GM19395 (cell line): ENCODE data around the gene SCAF1.

Source experiments
- ATAC-seq: cut with Tn5 transposase; IDR thresholded peaks from one replicate; pipeline ENCODE4 v1.9.1; 2021; ENCODE audit warnings: mild to moderate bottlenecking, moderate library complexity; ENCODE audit not compliant: unreplicated experiment

Gene SCAF1

GRCh38 chr19:49684251-49684982 lies 42.4 kb downstream of the SCAF1 start:
- no peak for ATAC-seq

- ATAC-seq: no peak
Measured at GRCh38 chr19:49684983-49685553, 43.1 kb downstream of the SCAF1 start.

GRCh38 chr19:49685845-49686332 lies 43.9 kb downstream of the SCAF1 start:
- no peak for ATAC-seq

DNA sequence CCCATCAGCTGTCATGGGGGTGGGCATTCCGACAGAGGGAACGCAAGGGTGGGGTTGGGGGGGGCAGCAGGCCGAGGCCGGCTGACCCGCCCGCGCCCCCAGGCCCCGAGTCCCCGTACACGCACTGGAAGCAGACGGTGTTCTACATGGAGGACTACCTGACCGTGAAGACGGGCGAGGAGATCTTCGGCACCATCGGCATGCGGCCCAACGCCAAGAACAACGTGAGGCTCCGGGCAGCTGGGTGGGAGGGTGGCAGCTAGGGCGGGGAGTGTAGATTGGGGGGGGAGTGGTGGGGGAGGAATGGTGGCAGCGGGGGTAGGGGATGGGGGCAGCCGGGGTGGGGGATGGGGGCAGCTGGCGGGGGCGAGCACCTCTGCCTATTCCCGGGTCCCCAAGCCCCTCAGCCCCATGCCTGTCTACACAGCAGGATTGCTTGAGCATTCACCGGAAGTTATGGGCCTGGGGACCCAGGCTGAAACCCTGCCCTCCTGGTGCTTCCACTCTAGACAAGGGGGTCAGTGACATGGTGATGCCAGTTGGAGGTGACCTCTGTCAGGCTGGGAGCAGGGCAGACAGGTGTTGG lies 44.6 kb downstream of the SCAF1 start:
- ATAC-seq: no peak

GRCh38 chr19:49687150-49687549 lies 45.1 kb downstream of the SCAF1 start:
- ATAC-seq: no peak

DNA sequence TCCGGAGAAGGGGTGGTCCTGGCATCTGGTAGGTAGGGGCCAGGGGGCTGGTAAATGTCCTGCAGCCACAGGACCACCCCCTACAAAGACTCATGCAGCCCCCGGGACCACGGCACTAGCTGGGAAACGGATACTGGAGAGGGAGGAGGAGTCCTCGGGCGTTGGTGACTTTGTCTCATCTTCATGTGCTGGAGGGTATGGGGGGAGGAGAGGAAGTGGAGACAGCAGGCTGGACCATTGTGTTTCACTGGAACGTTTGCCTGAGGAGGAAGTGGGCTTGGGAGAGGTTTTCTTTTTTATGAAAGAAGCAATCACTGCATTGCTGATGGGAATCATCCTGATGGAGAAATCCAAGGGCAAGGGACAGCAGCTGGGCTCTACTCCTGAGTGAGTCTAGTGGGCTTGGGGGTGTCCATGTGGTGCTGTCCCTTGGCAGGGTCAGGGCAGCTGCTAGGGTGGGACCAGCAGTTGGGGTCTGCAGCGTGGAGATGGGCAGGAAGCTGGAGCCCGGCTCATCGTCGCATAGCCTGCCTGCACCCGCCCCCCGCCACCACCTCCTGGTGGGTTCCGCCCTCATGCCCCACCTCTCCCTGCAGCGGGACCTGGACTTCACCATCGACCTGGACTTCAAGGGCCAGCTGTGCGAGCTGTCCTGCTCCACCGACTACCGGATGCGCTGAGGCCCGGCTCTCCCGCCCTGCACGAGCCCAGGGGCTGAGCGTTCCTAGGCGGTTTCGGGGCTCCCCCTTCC lies 45.7 kb downstream of the SCAF1 start:
- no peak for ATAC-seq

GRCh38 chr19:49688531-49689132 lies 46.6 kb downstream of the SCAF1 start:
- ATAC-seq: no peak

DNA sequence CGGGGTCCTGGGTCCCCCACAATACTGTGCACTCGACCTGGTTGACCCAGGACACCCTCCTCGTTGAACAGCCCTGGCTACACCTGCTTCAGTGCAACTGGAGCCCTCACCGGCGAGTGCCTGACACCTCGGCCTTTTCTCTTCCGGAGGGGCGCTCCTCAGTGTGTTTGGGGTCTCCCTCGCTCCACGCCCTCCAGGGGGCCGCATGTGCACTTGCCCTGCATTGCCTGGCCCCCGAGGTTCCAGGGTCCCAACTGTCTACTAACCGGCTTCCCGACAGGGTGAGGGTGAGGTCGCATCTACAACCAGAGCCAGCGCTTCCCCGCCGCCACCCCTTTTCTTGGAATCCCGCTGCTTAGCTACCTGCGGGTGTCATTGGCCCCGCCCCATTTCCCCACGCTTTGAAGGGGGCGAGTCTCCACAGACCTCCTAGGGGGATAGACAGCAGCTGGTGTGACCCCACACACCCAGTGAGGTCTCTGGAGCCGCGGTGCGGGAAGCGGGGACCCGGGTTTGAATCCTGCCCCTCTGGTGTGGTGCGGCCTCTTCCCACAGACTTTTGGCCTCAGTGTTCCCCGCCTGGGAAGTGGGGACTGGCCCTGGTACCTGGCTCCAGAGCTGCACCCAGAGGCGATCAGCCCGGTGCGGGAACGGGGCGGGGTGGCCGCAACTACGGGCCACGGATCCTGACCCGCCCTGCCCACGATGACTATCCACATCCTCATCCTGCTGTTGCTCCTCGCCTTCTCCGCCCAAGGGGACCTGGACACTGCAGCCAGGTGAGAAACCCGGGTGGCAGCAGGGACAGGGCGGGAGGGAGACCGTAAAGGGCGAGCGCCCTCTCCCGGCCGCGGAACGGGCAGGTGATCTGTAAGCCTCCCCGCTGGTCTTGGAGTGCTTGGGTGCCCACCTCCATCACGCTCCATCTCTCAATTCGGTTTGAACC lies 47.4 kb downstream of the SCAF1 start, which contains the start of gene ADM5:
ADM5 (plus strand) TSS at position 462 of the 946 bp plus-strand sequence; CDS start at position 706, 244 bp downstream.
- ATAC-seq: no peak

GRCh38 chr19:49690079-49690655 lies 48.2 kb downstream of the SCAF1 start:
- no peak for ATAC-seq

- ATAC-seq: no peak
Measured at GRCh38 chr19:49690656-49691242, 48.7 kb downstream of the SCAF1 start, which contains the start of gene CPT1C. Gene CPT1C, plus strand, starts transcription at chr19:49691116. Its CDS starts 1,137 bp downstream, at chr19:49692253.

DNA sequence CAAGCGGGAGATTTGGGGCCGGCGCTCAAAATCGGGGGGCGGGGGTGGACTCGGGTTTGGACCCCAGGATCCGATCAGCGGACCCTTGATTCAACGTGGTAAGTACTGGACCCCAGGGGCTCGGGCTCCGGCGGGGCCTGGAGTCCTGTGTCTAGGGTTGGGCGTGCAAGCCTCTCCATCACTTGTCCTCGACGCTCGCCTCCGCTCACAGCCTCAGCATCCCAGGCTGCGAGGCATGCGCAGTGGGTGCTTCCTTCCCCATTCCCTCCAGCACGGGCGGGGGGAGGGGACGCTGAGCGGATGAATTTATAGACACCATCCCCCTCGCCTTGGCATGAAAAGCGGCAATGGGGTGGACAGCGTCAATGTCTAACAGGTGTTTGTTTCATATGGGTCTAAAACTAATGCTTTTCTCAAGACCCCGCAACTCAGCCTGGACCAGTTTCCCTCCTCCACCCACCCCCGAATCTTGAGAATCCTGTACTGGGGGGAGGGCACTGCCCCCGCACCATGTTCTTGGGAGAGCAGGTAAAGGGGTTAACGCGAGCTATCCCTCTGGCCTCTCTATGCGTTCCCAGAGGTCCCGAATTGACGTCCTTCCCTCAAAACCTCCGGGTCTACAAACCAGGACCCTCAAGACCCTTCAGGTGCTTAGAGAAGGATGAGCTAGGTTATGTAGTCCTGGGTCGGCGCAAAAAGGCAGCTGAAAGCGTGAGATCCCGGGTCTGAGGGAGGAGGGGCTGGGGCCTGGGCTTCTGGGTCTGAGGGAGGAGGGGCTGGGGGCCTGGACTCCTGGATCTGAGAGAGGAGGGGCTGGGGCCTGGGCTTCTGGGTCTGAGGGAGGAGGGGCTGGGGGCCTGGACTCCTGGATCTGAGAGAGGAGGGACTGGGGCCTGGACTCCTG lies 49.5 kb downstream of the SCAF1 start:
- ATAC-seq: no peak

GRCh38 chr19:49692147-49692506 lies 50.1 kb downstream of the SCAF1 start:
- no peak for ATAC-seq

- no peak for ATAC-seq
Measured at GRCh38 chr19:49696115-49696514, 54.1 kb downstream of the SCAF1 start.

- no peak for ATAC-seq
Measured at GRCh38 chr19:49696865-49697264, 54.9 kb downstream of the SCAF1 start.

GRCh38 chr19:49699364-49699763 lies 57.4 kb downstream of the SCAF1 start:
- ATAC-seq: no peak

GRCh38 chr19:49700563-49700962 lies 58.6 kb downstream of the SCAF1 start:
- no peak for ATAC-seq

DNA sequence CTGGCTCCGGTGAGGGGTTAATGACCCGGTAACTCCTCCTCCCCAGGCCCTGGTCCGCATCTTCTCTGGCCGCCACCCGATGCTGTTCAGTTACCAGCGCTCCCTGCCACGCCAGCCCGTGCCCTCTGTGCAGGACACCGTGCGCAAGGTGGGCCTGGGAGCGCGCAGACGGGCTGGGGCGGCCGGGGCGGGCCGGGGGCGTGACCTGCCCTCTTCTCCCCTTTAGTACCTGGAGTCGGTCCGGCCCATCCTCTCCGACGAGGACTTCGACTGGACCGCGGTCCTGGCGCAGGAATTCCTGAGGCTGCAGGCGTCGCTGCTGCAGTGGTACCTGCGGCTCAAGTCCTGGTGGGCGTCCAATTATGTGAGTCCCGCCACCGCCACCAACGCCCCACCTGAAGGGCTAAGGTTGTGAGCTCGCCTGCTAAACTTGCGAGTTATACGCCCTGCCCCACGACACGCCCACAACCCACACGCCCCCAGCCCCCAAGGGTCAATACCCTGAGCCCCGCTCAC lies 59.3 kb downstream of the SCAF1 start:
- ATAC-seq: no peak
